ENCODE results near the gene HDAC7.
A peak's percentile ranks its signal among the peaks of the same experiment; 100 is the strongest.

HDAC7 gene

GRCh38 chr12:47746073-47746472 lies 73.6 kb downstream of the HDAC7 start:
- no peak for DNase-seq (ENCODE audit: low read depth)

DNA sequence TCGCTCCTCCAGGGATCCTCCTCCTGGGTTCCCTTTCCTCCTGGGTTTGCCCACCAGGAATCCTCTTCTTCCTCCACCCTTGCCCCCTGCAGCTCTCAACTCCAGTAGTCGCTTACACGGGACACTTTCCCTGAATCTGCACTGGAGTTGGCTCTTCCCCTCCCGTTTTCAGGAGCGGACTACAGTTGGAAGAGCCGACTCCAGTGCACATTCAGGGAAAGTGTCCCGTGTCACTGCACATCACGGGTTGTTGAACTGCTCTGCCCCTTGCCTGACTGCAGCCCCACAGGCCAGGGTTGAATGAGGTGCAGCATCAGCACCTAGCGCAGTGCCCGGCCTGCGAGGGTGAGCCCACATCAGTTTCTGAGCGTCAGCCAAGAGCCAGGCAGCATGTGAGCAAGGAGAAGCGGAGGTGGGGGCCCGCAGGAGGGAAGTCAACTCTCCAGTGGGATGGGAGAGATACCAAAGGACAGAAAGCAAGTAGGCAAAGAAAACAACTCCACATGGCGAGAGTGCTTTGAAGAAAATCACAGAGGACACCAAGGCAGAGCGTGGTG lies 74.1 kb downstream of the HDAC7 start:
- no peak for DNase-seq (ENCODE audit: low read depth)

GRCh38 chr12:47744778-47745436 lies 74.8 kb downstream of the HDAC7 start:
- no peak for DNase-seq (ENCODE audit: low read depth)

GRCh38 chr12:47744005-47744651 lies 75.6 kb downstream of the HDAC7 start:
- no peak for DNase-seq (ENCODE audit: low read depth)

GRCh38 chr12:47743311-47743860 lies 76.3 kb downstream of the HDAC7 start:
- DNase-seq (ENCODE audit: low read depth), result no peak

DNA sequence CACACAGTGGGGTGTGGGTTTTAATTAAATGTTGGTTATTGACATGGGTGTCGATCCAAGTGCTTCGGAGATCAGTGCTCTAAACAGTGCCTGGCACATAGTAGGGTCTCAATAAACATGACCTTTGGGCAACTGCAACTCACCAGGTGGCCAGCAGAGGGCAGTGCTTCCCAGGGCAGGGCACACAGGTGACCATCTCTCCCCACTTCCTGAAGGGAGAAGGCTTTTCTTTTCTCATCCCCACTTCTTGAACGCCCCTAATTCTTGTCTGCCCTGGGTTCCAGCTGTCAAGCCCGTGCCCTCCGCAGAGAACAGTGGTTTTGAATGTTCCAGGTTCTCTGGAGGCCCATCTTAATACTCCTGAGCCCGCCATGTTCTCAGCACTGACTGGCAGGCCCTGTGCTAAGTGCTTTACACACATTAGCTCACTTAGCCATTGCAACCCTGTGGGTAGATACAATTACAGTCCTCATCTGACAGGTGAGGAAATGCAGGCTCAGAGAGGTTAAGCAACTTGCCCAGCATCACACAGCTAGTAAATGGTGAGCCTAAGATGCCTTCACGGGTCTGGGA lies 77.4 kb downstream of the HDAC7 start:
- no peak for DNase-seq (ENCODE audit: low read depth)

DNA sequence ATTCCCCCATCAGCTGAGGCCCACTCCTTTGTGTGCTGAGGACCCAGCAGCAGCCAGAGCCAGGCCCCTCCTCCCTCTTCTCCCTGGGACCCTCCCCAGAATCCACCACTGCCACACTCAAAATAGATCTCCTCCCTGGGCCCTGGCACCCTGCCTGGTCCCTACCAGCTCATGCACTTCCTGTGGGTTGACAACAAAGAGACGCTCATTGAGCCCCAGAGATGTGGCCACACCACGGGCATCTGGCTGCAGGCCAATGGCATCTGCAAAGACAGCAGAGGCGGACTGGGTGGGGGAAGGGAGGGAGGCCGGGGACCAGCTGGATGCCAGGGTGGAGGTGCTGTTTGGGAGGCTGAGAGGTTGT lies 78.4 kb downstream of the HDAC7 start:
- DNase-seq (ENCODE audit: low read depth), result no peak

DNA sequence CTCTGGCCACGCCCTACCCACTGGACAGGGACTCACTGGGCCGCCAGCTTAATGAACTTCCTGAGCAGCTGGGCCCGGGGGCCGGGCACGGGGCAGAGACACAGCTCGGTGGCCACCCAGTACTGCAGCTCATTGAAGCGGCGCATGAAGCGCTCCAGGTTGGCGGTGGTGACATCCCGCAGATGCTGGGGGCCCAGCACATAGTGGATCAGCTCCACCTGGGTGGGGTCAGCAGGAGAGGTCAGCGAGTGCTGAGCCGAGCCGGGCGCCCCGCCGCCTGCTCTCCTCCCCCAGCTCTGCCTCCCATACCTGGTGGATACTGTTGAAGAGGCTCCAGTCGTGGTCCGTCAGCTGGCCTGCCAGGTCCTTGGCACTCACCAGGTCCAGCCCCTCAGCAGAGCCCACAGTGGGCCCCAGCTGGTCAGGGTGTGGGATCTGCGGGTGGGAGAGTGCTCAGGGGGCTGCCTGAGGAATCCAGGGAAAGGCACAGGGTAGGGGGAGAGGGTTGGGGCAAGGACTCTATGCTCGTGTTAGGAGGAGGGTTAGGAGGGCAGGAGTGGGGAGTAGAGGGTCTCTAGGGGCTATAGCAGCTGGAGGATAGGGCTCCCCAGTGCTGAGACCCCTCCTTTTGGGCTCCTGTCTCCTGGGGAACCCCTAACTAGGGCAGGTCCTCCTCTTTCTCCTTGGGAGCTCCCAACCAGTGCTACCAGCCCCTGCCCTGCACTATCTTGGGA lies 78.9 kb downstream of the HDAC7 start:
- no peak for DNase-seq (ENCODE audit: low read depth)

DNA sequence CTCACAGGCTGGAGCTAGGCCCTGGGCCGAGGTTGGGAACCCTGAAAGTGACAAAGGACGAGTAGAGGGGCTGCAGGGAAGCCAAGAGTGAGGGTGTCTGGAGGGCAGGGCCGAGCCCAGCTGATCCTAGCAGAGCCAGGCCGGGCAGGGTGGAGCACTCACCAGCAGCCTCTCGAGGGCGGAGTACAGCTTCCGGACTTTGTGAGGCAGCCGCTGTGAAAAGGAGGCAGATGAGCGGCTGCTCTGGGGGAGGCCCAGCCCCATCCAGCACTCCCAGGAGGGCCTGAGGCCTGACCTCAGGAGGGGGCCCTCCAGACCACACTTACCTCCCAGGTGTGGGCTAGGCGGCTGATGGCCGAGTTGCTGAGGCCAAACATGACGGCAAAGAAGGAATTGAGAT lies 79.7 kb downstream of the HDAC7 start:
- DNase-seq (ENCODE audit: low read depth), result no peak

DNA sequence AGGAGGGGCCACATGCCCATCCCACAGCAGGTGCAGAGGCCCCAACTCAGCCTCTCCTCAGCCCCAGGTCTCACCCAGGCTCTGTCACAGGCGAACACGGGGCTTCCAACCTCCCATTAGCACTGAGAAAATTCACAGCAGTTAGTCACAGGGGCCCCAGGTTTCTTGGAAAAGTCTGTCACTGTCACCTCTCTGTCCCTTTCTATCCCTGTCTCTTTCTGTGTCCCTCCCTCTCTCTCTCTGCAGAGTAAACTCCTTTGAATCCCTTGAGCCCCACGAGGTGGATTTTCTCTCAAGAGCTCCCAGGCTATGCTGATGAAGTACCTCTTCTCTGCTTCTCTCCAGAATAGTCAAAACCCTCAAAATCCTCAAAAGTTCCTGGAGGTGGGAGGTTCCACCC lies 80.4 kb downstream of the HDAC7 start:
- DNase-seq (ENCODE audit: low read depth), result no peak

DNA sequence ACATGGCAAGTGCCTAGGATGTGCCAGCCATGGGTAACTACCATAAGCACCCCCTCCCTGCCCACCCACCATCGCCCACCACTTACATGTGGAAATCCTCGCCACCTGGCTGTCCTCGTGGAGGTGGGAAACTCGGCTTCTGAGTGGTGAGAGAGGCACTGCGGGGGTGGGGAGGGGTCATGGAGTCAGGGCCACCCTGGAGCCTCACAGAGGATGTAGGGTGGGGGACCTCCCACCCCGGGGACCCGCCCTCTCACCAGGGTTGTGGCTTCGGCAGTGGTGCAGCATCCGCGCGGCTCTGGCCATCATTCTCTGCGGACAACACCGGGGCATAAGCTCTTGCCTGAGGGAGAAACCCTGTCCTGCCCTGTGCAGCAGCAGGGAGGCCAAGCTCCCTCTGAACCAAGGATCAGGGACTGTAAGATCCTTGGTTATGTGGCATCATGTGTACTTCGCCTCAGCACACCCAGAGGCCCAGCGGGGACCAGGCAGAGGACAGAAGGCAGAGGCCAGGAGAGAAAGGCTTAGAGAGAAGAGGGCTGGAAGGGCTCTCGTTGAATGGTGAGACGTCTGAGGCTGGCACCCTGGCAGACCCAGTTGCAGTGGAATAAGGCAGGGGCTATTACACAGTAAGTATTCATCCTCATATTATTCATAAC lies 81.6 kb downstream of the HDAC7 start:
- DNase-seq (ENCODE audit: low read depth), result no peak

- DNase-seq (ENCODE audit: low read depth), result peak; percentile 97
Observed at GRCh38 chr12:47736877-47737676, 82.6 kb downstream of the HDAC7 start.

GRCh38 chr12:47736216-47736615 lies 83.5 kb downstream of the HDAC7 start:
- DNase-seq (ENCODE audit: low read depth), result peak; percentile 46

- DNase-seq (ENCODE audit: low read depth), result no peak
Observed at GRCh38 chr12:47735649-47736048, 84.1 kb downstream of the HDAC7 start.

- DNase-seq (ENCODE audit: low read depth), result no peak
Observed at GRCh38 chr12:47734725-47735480, 84.8 kb downstream of the HDAC7 start.

DNA sequence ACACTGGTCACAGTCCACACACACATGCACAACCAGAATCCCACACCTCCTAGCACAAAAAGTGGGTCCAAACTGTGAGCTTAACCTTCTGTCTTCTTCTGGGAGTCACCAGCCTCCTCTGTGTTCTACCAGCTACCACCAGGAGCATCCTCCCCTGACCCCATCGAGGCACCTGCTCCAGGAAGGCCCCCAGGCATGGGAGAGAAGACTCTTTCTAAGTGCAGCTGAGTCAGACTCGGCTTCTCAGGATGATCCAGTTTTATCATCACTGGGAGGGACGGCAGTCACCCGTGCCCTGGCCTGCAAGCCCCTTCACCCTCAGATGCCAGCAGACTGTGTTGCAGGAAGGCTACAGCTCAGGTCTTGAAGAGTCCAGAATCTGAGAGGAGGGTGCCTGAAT lies 86.6 kb downstream of the HDAC7 start:
- no peak for DNase-seq (ENCODE audit: low read depth)

Measured in fibroblast of gingiva (primary cell).